ENCODE results near the gene AVPR1A. TPM values are rescaled to one million over a fixed set of nuclear protein-coding genes. Genes with fewer than 3 reads are reported as not detected.

AVPR1A gene
- not detected in 2 replicates for total RNA-seq

GRCh38 chr12:63150713-63151622 lies at the start of gene AVPR1A:
TSS of gene AVPR1A (minus strand) at chr12:63151201. CDS start at chr12:63150836, 365 bp downstream.

Other genes with a start within 250 kb of the AVPR1A start
- gene PPM1H, start 216.1 kb downstream of the AVPR1A start, total RNA-seq, result 0.17 and 0.47 TPM in 2 replicates

Data from bronchial smooth muscle cell (primary cell).